Skeletal muscle cell (primary cell): ENCODE results near the gene RETREG1.
"Not testable (repeated sequence)": the region's sequence is repeated elsewhere in the genome, so short reads cannot be mapped to it uniquely, and the experiment has no call there.

Experiments
- DNase-seq: peaks from one replicate; pipeline ENCODE4 v3.0.0-alpha.2; 2010; ENCODE audit warnings: low read depth
- H3K4me3 ChIP-seq: 2 replicates; pipeline ENCODE4 v1.5.1; 2011; ENCODE audit warnings: low read depth, mild to moderate bottlenecking, control low read depth, low read length, moderate library complexity

Gene RETREG1

DNA sequence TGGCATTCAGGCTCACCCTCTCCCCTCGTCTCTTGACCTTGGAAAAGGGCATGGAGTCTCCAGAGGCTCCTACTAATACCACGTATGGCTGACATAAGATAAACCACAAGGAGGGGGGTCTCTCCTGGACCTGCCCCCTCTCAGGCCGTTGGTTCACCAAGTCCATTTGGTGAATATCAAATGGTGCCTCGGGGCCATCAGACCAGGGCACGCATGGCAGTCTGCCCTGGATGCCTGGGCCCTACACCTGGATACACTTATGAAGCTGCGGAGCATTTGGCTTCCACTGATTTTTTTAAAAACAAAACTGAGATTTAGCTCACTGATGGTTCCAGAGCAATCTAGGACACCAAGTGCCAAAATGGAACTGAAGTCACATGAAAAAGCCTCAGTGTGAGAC, 110.9 kb downstream of the RETREG1 start:
- no peak for DNase-seq
- no peak overlapping the region for H3K4me3 ChIP-seq

DNA sequence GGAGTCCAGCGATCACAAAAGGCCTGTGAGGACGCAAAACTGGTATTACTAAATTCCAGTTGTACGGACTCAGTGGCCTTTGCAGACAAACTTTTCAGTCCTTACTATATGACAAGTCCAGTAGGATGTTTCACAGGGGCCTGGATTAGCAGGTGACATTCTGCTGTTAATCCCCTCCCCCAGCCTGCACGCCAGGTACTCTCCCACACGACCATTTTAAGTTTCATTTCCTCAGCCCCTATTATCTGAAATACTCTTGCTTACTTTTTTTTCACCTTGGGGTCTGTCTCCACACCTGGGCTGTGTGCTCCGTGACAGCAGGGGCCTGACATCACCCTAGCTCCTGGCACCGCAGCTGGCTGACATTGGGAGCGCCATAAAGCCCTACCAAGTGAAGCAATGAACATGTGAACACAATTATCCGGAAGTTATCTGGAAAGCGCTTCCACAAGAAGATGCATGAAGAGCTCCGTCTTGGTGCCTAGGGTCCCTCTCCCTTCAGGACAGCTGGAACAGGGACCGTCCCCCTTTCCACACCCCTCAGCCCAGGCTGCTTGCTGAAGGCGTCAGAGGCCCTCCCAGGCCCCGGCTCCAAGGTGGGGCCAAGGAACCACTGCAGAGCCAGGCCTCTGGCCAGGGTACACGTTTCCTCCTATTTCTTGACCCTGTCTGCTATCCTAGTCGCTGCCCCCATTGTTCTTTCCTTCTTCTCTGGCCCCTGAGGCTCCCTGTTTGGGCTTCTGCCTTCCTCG, 111.5 kb downstream of the RETREG1 start:
- no peak for DNase-seq
- no peak overlapping the region for H3K4me3 ChIP-seq

DNA sequence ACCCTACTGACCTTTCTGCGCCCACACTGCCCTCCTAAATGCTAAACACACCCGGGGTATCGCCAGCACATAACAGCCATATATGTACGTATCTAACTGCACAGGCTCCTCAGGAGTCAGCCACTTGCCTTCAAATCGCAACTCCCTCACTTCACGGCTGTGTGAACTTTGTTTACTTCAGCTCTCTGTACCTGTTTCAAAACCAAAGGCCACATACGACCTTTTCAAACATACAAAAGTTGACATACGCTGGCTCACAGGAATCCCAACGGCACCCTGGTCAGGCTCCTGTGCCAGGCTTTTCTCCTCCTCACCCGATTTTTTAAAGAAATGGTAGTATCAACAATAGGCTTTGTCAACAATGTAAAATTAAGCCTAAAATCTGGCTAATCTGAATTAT, 112.2 kb downstream of the RETREG1 start:
- DNase-seq = no peak

DNA sequence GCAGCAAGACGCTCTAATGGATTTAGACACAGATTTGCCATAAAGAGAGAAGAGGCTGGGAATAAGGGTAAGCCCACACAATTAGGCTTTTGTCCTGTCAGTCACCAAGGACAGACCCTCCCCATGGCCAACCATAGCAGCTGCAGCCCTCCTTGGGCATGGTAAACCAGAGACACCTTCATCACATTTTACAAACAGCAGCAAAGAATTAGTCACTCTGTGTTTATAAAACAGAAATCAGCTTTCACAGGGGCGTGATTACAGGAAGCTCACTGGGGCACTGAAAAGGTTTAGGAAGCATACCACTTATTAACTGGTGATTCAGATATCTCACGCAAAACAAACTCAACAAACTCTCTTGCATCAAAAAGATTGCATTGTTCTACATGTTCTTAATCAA, 113.9 kb downstream of the RETREG1 start:
- no peak for DNase-seq
- no peak overlapping the region for H3K4me3 ChIP-seq

More for the DNA sequence above, 112.2 kb downstream of the RETREG1 start:
- no peak overlapping the region for H3K4me3 ChIP-seq

DNA sequence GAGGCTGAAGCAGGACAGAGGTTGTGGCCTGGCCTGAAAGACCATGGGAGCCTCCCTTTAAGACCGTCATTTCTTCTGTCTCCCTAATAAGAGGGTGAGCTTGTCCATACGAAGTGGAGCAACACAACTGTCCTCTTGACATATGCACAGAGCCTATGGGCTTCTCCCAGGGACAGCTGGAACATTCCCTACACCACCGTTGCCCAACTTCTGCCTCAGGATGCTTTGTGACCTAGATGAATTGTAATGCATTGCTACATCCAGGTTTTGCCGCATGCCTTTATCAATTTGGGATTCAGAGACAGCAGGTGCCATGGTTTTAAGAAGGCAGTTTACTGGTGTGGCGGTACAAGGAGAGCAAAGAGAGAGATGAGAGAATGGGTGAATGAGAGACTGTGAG, 116.8 kb downstream of the RETREG1 start:
- H3K4me3 ChIP-seq = no peak overlapping the region
- DNase-seq = no peak

DNA sequence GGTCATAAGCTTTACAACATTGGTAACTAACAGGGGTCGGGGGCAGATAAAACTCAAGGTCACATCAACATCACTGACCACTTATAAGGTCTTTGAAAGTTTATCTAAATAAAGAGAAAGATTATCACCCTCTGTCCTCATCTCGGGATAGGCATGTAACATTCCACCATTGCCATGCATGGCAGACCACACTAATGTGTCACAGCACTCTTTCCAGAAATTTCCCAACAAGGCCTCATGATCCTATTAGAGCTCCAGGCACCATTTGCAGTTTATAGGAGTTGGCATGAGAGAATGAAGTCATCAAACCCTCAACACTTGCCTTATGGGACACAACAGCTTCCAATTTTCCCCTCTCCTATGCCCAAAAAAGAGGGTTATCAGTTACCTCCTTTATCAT, 119.3 kb downstream of the RETREG1 start:
- no peak for DNase-seq
- no peak overlapping the region for H3K4me3 ChIP-seq

DNA sequence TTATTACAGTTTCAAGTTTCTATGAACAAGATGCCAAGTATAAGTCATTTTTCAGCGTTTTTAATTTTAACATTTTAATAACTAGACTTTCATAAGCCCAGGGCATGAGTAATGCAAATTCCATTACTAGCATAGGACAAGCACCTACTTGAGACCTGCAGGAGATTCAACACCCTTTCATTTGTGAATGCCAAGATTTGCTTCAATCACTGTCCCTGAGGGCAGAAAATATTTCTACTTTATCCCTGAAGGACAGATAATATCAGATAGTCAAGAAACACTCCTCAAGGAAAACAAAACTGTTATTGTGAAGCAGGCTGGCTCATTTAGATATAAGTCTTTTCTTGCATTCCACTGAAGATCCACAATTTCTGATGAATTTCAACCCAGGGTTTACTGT, 123.5 kb downstream of the RETREG1 start:
- H3K4me3 ChIP-seq = no peak overlapping the region
- DNase-seq = no peak

DNA sequence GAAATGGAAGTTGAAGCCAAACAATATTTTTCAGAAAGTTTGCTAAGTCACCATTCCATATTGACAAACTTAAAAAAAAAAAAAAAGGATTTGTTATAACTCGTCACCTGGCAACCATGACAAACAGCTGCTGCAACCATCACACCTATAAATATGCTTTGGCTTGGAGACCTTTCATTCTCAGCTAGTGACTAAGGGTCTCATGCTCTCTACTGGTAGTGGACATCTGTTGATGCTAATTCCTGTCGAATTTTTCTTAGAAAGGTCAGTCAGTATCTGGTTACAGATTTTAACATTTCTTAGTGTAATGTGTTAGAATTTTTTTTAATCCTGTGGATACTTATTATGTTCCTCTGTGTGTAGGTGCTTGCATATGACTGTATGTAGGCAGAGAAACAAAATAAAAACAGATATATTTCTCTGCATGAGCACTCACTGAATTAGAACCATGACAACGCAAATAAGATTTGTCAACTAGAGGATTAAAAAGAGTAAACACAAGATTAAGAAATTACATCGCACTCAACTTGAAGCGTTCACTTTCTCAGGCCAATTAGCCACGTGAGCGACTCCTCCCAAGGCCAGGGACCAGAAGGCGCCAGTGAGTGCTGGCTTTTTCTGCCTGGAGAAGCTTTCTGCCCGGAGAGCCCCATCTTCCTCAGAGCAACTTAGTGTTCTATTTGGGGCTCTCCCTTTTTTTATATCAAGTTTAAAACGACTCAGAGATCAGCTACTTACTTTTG, 124.2 kb downstream of the RETREG1 start:
- no peak overlapping the region for H3K4me3 ChIP-seq
- DNase-seq = peak; percentile 51

DNA sequence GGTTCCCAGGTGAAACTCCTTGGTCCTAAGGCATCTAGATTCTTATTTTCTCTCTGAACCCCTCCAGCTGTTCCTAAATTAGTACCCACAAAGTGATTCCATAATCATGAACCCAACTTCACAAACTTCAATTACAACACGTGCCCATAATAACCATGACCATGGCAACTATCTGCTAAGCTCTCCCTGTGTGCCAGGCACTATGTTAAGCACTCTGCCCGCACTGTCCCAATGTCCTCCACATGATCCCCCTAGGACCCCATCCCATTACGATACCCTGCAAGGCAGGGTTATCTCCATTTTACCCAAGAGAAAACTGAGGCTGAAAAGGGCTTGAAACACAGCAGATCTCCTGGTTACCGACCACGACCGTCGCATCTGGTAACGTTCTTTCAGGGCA, 125.9 kb downstream of the RETREG1 start:
- DNase-seq = no peak
- H3K4me3 ChIP-seq = no peak overlapping the region

DNA sequence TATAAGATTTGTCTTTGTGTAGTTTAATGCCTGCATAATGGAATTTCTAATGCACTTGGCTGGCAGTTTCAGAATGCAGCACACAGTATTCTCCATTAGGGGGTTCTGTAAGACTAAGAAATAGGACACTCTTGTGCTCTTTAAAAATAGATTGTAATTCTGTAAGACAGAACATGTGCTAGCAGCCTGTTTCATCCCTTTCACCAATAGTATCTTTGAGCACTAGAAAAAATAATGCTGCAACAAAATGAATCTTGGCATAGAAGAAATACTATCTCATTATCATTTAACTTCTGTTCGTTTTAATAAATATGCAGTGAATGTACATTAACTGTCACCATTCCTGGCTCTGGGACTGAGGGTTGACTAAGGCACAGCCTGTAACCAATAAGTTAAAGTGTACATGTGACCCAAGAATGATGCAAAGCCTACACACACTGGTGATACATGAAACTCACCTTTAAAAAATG, 127.4 kb downstream of the RETREG1 start:
- no peak overlapping the region for H3K4me3 ChIP-seq
- DNase-seq = no peak

DNA sequence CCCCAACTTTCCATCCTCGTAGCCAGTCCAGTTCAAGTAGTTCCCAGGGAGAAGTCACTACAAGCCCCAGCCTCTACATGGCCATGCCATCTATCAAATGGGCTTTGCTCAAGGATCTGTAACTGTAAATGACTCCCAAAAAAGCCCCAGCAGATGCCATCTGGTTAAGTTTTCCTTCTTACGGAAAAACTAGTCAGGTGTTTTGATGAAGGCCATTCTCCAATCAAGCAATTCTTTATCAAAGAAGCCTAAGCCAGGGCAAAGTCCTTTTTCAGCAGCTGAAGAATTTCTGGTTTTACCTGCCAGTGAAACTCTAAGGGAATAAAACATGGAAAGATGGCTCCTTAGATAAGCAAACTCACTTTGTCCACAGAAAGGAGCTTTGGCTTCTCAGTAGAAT, 129.3 kb downstream of the RETREG1 start:
- no peak for DNase-seq
- no peak overlapping the region for H3K4me3 ChIP-seq

DNA sequence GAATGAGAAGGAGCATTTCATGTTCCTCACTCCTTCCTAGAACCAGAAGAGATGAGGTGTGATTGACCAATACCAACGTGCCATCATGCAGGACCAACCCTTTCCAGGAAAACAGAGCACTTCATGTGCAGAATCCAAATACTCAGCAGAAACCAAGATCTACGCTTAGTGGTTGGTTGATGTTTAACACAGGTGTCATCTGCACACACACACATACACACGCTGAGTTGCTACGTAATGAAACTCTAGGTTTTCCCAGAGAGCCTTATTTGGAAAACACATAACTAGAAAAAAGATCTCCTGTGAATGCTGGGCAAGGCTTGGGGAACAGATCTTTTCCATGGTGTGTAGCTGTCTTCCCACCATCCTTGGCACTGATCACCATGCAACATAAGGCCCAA, 130.1 kb downstream of the RETREG1 start:
- no peak for DNase-seq
- H3K4me3 ChIP-seq = no peak overlapping the region

DNA sequence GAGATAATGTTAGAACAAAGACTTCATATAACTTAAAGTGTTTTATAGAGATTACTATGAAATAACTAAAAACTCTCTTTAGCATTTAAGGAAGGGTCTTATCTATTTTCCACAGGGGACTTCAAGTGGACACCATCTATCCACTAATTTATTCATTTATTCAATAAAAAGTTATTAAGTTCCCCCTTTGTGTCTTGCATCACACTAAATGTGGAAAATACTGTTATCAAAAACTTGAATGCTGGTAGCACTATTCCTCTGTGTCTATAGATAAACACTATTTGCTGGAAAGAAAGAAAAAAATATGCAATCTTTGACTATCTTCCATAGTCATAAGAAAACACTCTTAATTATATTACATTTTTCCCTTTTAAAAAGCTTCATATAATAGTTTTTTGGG, 131.1 kb downstream of the RETREG1 start:
- DNase-seq = no peak
- no peak overlapping the region for H3K4me3 ChIP-seq

DNA sequence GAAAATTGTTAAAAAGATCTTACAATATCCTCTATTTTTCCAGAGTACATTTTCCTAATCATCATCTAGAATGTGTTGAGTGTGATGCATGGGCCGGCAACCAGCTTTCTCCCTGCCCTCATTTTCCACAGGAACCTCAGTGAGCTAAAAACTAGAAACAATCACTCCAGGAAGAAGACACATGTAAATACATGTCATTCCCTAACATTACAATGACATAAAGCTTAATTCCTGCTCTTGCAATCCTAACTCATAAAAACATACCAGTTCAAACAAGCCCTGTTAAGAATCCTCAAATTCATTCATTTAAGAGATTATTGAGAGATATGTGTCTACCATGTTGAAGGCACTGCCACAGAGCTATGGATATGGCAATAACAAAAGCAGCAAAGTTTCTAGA, 132.7 kb downstream of the RETREG1 start:
- no peak overlapping the region for H3K4me3 ChIP-seq
- DNase-seq = no peak

DNA sequence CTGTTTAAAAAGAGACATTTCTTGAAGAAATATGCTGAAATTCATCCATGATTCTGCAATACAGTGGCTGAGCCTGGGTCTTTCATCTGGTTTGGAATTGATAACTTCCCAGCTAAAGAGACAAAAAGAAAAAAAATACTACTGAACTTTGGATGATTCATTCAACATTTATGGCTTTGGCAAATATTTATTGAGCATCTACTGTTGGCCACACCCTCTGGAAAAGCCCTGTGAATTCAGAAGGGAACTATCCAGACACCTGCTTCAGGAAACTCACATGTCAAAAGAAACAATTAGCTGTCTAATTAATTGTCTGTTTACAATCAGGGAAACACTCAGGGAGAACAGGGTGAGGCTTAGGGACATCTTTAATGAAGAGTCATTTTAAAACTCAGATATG, 133.4 kb downstream of the RETREG1 start:
- no peak for DNase-seq
- H3K4me3 ChIP-seq = no peak overlapping the region

DNA sequence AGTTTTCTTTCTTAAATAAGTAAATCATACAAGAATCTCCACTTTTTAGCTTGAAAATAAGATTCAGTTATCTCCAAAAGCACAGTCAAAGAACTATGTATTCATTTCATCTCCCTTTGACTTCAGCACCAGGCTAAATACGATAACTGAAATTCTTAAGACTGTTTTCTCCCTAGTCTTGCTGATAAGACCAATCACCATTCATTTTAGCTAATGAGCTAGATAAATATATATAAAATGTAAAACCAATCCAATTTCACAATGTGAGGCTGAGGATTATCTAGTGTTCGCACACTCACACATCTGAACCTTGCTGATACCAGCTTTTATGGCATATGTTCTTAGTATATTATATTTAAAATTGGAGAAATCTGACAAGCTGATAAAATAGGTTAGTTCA, 133.9 kb downstream of the RETREG1 start:
- H3K4me3 ChIP-seq = no peak overlapping the region
- no peak for DNase-seq

DNA sequence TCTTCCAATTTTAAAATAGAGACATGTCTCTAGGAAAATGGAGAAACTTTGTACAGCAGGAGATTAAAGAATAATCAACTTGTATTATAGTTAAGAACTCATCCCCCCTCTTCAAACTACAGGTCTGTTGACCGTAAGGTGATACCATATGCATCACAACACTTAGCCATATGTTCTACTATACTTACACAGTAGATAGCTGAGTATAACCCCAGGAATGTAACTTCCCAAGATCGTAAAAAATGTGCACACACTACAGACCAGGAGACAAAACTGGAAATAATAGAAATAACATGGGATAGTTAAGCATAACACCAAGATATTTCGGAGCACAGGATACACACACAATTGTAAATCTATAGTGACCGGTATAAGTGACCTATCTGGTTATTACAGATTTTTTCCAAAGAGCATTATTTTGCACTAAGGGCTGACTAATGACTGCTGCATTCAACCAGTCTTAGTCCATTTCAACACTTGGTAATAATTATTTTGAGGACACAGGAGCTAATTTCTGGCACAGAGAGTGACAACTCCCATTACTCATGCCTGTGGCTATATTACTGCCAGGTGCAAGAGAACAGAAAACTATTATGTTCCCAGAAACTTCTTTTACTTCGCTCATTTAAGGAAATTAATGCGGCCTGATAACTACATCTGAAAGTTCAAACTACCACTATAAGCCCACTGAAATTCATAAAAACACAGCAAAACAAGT, 135.8 kb downstream of the RETREG1 start:
- DNase-seq = no peak

DNA sequence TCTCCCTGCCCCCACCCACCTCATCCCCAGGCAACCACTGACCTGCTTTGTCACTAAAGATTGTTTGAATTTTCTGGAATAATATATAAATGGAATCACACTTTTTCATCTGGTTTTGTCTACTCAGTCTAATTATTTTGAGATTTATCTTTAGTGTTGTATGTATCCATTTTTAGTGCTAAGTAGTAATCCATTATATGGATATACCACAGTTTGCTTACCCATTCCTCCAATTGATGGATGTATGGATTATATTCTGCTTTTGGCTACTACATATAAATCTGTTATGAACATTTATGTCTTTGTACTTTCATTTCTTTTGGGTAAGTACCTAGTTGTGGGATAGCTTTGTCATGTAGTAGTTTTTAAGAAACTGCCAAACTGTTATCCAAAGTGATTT, 136.7 kb downstream of the RETREG1 start:
- no peak overlapping the region for H3K4me3 ChIP-seq
- no peak for DNase-seq

More for the DNA sequence above, 135.8 kb downstream of the RETREG1 start:
- H3K4me3 ChIP-seq = no peak overlapping the region

DNA sequence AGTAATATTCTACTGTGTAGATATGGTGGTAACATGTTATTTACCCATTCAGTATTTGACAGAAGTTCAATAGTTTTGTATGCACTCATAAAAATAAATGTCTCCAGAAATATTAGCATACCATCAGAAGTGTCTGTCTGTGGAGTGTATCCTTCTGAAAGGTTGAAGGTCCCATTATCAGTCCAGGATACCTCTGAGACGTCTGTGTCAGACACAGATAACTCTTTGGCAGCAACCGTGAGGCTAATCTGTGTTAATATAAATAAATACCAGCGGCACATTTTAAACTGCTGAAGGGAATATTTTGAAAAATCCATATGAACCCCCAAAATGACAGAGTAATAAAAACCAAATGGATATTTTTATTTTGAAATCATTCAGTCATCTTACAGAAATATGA, 139.3 kb downstream of the RETREG1 start:
- DNase-seq = no peak
- no peak overlapping the region for H3K4me3 ChIP-seq

DNA sequence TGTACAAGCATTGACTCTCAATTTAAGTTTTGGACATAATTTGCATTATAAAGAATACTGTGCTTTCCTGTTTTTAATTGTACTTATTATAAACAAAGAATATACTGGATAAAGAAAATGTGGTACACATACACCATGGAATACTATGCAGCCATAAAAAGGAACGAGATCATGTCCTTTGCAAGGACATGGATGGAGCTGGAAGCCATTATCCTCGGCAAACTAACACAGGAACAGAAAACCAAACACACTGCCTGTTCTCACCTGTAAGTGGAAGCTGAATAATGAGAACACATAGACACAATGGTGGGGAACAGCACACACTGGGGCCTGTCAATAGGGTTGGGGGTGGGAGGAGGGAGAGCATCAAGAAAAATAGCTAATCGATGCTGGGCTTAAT, 140.4 kb downstream of the RETREG1 start:
- not testable (repeated sequence) for DNase-seq, H3K4me3 ChIP-seq
